Activated B cell treated with CpG ODN at 0.5 μM for 24 hours (primary cell): ENCODE results near the gene MRPL46. TPM values are rescaled to one million over a fixed set of nuclear protein-coding genes. Genes with fewer than 3 reads are reported as not detected.

Experiments
- ATAC-seq: fragments of 200-7000 bp; cut with Tn5 transposase; one replicate; pipeline ENCODE4 v1.10.0; 2021; ENCODE audit warnings: low read depth, mild to moderate bottlenecking, moderate library complexity
- CTCF ChIA-PET: fragments of 350-600 bp; sonication (Branson Sonifier 250); formaldehyde crosslinking; loops from one replicate; lab custom pipeline; 2021; ENCODE audit warnings: antibody characterized with exemption; lab: Charles Lee
- POLR2A ChIA-PET: fragments of 350-600 bp; sonication (Branson Sonifier 250); formaldehyde crosslinking; loops from one replicate; lab custom pipeline; 2021; ENCODE audit warnings: antibody characterized with exemption; lab: Charles Lee
- DNase-seq: peaks from one replicate; pipeline ENCODE4 v3.0.0; 2022
- H3K27ac Mint-ChIP-seq: one replicate; pipeline ENCODE4 v1.8.0; 2020; ENCODE audit warnings: mixed read lengths
- H3K27me3 Mint-ChIP-seq: one replicate; pipeline ENCODE4 v1.8.0; 2021; ENCODE audit warnings: mixed read lengths
- H3K36me3 Mint-ChIP-seq: one replicate; pipeline ENCODE4 v1.8.0; 2021; ENCODE audit warnings: low read depth, mixed read lengths
- H3K4me1 Mint-ChIP-seq: one replicate; pipeline ENCODE4 v1.8.0; 2021; ENCODE audit warnings: mixed read lengths
- H3K4me3 Mint-ChIP-seq: one replicate; pipeline ENCODE4 v1.8.0; 2020; ENCODE audit warnings: mild to moderate bottlenecking, mixed read lengths
- H3K9me3 Mint-ChIP-seq: one replicate; pipeline ENCODE4 v1.8.0; 2020; ENCODE audit warnings: mixed read lengths
- CTCF ChIP-seq: fragments of 200-600 bp; IDR thresholded peaks from one replicate; pipeline ENCODE4 v1.8.0; 2022; ENCODE audit warnings: antibody characterized with exemption, mild to moderate bottlenecking
- intact Hi-C: fragments of 100-400 bp; cut with micrococcal nuclease; formaldehyde crosslinking; loops from one replicate; pipeline ENCODE4 v1.15.1; 2024
- total RNA-seq: library from RNA; stranded (reverse); gene quantifications from 2 replicates; pipeline ENCODE4 v1.2.3, GENCODE V29; 2022

MRPL46 gene
- total RNA-seq, 1 donor from 2014 or later = 31.2 TPM

GRCh38 chr15:88489321-88489720, 22.1 kb upstream of the MRPL46 start:
- Mint-ChIP-seq H3K27ac (no peak overlapping the region), H3K4me1 (no peaks in the 10 kb centered on the region), H3K4me3 (no peak overlapping the region), H3K9me3 (no peaks in the 10 kb centered on the region), H3K36me3 (peaks cover 2% of the 10 kb centered on the region), H3K27me3 (no peaks in the 10 kb centered on the region)
- no peak for TF ChIP-seq CTCF
- ChIA-PET POLR2A (no interaction called here), CTCF (no interaction called here)
- DNase-seq (no peak), ATAC-seq (no peak)
- intact Hi-C loops = no loop called here

GRCh38 chr15:88487796-88488523, 20.8 kb upstream of the MRPL46 start:
- no peak for ATAC-seq
- H3K36me3 Mint-ChIP-seq = no peaks in the 10 kb centered on the region

GRCh38 chr15:88487178-88487795, 20.1 kb upstream of the MRPL46 start:
- ATAC-seq (no peak), DNase-seq (no peak)
- Mint-ChIP-seq H3K9me3 (no peaks in the 10 kb centered on the region), H3K4me1 (no peaks in the 10 kb centered on the region), H3K4me3 (no peak overlapping the region), H3K36me3 (no peaks in the 10 kb centered on the region), H3K27me3 (no peaks in the 10 kb centered on the region), H3K27ac (no peak overlapping the region)
- ChIA-PET POLR2A (no interaction called here), CTCF (no interaction called here)
- intact Hi-C loops = no loop called here
- no peak for TF ChIP-seq CTCF

More at GRCh38 chr15:88487796-88488523, 20.8 kb upstream of the MRPL46 start:
- ChIA-PET CTCF (no interaction called here), POLR2A (no interaction called here)
- no peak for DNase-seq
- no peaks in the 10 kb centered on the region for H3K9me3 Mint-ChIP-seq
- intact Hi-C loops = no loop called here
- H3K27ac Mint-ChIP-seq = no peak overlapping the region
- no peak for TF ChIP-seq CTCF
- no peaks in the 10 kb centered on the region for H3K4me1 Mint-ChIP-seq
- H3K27me3 Mint-ChIP-seq = no peaks in the 10 kb centered on the region
- H3K4me3 Mint-ChIP-seq = no peak overlapping the region

GRCh38 chr15:88484682-88485331, 17.6 kb upstream of the MRPL46 start:
- no peak overlapping the region for H3K4me3 Mint-ChIP-seq
- H3K9me3 Mint-ChIP-seq = no peaks in the 10 kb centered on the region
- no peaks in the 10 kb centered on the region for H3K27me3 Mint-ChIP-seq
- no peaks in the 10 kb centered on the region for H3K36me3 Mint-ChIP-seq
- ChIA-PET POLR2A (no interaction called here), CTCF (no interaction called here)
- ATAC-seq = no peak
- H3K27ac Mint-ChIP-seq = no peak overlapping the region
- TF ChIP-seq CTCF = no peak
- DNase-seq = no peak
- H3K4me1 Mint-ChIP-seq = no peaks in the 10 kb centered on the region
- intact Hi-C loops = no loop called here

- peaks cover 18% of the 10 kb centered on the region for H3K36me3 Mint-ChIP-seq
- DNase-seq = no peak
- ATAC-seq = no peak
- POLR2A ChIA-PET = no interaction called here
- no peaks in the 10 kb centered on the region for H3K4me1 Mint-ChIP-seq
- CTCF ChIA-PET = no interaction called here
- TF ChIP-seq CTCF = no peak
- H3K27ac Mint-ChIP-seq = no peak overlapping the region
- intact Hi-C loops = no loop called here
- no peaks in the 10 kb centered on the region for H3K9me3 Mint-ChIP-seq
- H3K4me3 Mint-ChIP-seq = no peak overlapping the region
- no peaks in the 10 kb centered on the region for H3K27me3 Mint-ChIP-seq
Measured at GRCh38 chr15:88482263-88482662, 15.1 kb upstream of the MRPL46 start.
